A549 treated with GW870086 at 1 μM for 4 hours (cell line): ENCODE measurements around the gene EPHB4. TPM values are rescaled to one million over a fixed set of nuclear protein-coding genes. Genes with fewer than 3 reads are reported as not detected.

ENCODE experiments used
- total RNA-seq: library from RNA; stranded (reverse); fragments of 200-300 nt; extraction: Qiagen RNA extraction; gene quantifications from 5 replicates; pipeline ENCODE4 v1.2.3, GENCODE V29; 2022; ENCODE audit warnings: low read depth

The EPHB4 gene
- total RNA-seq: 38.5 to 44.1 TPM (median 42.9 TPM) in 5 replicates

GRCh38 chr7:100827330-100828226 lies at the start of gene EPHB4:
TSS of gene EPHB4 (minus strand) at chr7:100827523. CDS start at chr7:100827030, 493 bp downstream.

GRCh38 chr7:100874577-100875355 lies 47.4 kb upstream of the EPHB4 start, which contains the start of gene SRRT:
TSS of gene SRRT (plus strand) at chr7:100875103. CDS start at chr7:100875591, 488 bp downstream.

GRCh38 chr7:100867040-100867775 lies 39.9 kb upstream of the EPHB4 start, which contains the start of gene TRIP6:
TSS of gene TRIP6 (plus strand) at chr7:100867387. CDS start at chr7:100867498, 111 bp downstream.

GRCh38 chr7:100852048-100852872 lies 24.9 kb upstream of the EPHB4 start, which contains the start of gene SLC12A9:
TSS of gene SLC12A9 (plus strand) at chr7:100852713. CDS start at chr7:100854198, 1,485 bp downstream.

Other genes with a start within 250 kb of the EPHB4 start
- gene LRCH4, start 241.4 kb downstream of the EPHB4 start, total RNA-seq: 12.2 to 17.6 TPM (median 15.0 TPM) in 5 replicates
- 0.15 to 0.51 TPM (median 0.34 TPM) in 5 replicates for gene FBXO24, start 241.2 kb downstream of the EPHB4 start, total RNA-seq
- 8.2 to 11.8 TPM (median 9.0 TPM) in 5 replicates for gene PCOLCE, start 225.2 kb downstream of the EPHB4 start, total RNA-seq
- 18.2 to 22.7 TPM (median 20.0 TPM) in 5 replicates for gene MOSPD3, start 215.0 kb downstream of the EPHB4 start, total RNA-seq
- 1.9 to 3.3 TPM (median 2.7 TPM) in 5 replicates for gene TFR2, start 186.0 kb downstream of the EPHB4 start, total RNA-seq
- not detected in 5 replicates for gene ACTL6B, start 171.1 kb downstream of the EPHB4 start, total RNA-seq
- gene GNB2, start 153.8 kb downstream of the EPHB4 start, total RNA-seq: 178 to 259 TPM (median 248 TPM) in 5 replicates
- 11.4 to 18.2 TPM (median 17.6 TPM) in 5 replicates for gene GIGYF1, start 133.3 kb downstream of the EPHB4 start, total RNA-seq
- gene POP7, start 121.4 kb downstream of the EPHB4 start, total RNA-seq: 80.2 to 95.5 TPM (median 88.2 TPM) in 5 replicates
- 0.09 TPM in 1 of 5 replicates, not detected in the others for gene EPO, start 107.1 kb downstream of the EPHB4 start, total RNA-seq
- not detected in 5 replicates for gene ZAN, start 93.9 kb downstream of the EPHB4 start, total RNA-seq
- 11.1 to 17.1 TPM (median 15.8 TPM) in 5 replicates for gene SLC12A9, start 25.2 kb upstream of the EPHB4 start, total RNA-seq
- gene TRIP6, start 39.9 kb upstream of the EPHB4 start, total RNA-seq: 41.9 to 53.9 TPM (median 52.7 TPM) in 5 replicates
- 120 to 140 TPM (median 134 TPM) in 5 replicates for gene SRRT, start 47.6 kb upstream of the EPHB4 start, total RNA-seq
- gene UFSP1, start 62.2 kb upstream of the EPHB4 start, total RNA-seq: 3.9 to 6.9 TPM (median 5.1 TPM) in 5 replicates
- gene ACHE, start 68.4 kb upstream of the EPHB4 start, total RNA-seq: 2.2 to 3.0 TPM (median 2.8 TPM) in 5 replicates
- 14.0 to 20.8 TPM (median 19.9 TPM) in 5 replicates for gene MUC3A, start 122.0 kb upstream of the EPHB4 start, total RNA-seq
- gene MUC12, start 142.0 kb upstream of the EPHB4 start, total RNA-seq: 14.8 to 23.2 TPM (median 20.8 TPM) in 5 replicates
- gene MUC17, start 192.6 kb upstream of the EPHB4 start, total RNA-seq: 0.01 to 0.19 TPM (median 0.03 TPM) in 4 of 5 replicates, not detected in the other